HEK293T (cell line): ENCODE measurements around the gene GPD2.

Experiments
- CTCF ChIA-PET: fragments of 350-600 bp; formaldehyde crosslinking; extraction: SDS; loops from one replicate; lab custom pipeline; 2021; ENCODE audit warnings: antibody characterized with exemption, inconsistent platforms; lab: Yijun Ruan, JAX
- POLR2A ChIA-PET: fragments of 350-600 bp; formaldehyde crosslinking; extraction: SDS; loops from one replicate; lab custom pipeline; 2020; ENCODE audit warnings: antibody characterized with exemption, inconsistent platforms; lab: Yijun Ruan, JAX
- DNase-seq: peaks from one replicate; pipeline ENCODE4 v3.0.0; 2012; ENCODE audit warnings: mixed read lengths; ENCODE audit errors: extremely low spot score
- ARNT ChIP-seq: fragments of 450-650 bp; IDR thresholded peaks from 2 replicates; pipeline ENCODE4 v1.6.1; 2017; ENCODE audit warnings: mild to moderate bottlenecking
- BHLHE40 ChIP-seq: fragments of 450-650 bp; IDR thresholded peaks from 2 replicates; pipeline ENCODE4 v1.6.1; 2016; ENCODE audit warnings: mild to moderate bottlenecking, moderate library complexity, borderline replicate concordance
- CTBP1 ChIP-seq: fragments of 450-650 bp; IDR thresholded peaks from 2 replicates; pipeline ENCODE4 v1.6.1; 2016; ENCODE audit warnings: borderline replicate concordance
- ELF4 ChIP-seq: fragments of 450-650 bp; IDR thresholded peaks from 2 replicates; pipeline ENCODE4 v1.6.1; 2017; ENCODE audit warnings: antibody characterized with exemption
- FOXA1 ChIP-seq: fragments of 450-650 bp; IDR thresholded peaks from 2 replicates; pipeline ENCODE4 v1.6.1; 2016; ENCODE audit warnings: mild to moderate bottlenecking
- FOXK2 ChIP-seq: fragments of 450-650 bp; IDR thresholded peaks from 2 replicates; pipeline ENCODE4 v1.6.1; 2016; ENCODE audit warnings: mild to moderate bottlenecking
- FOXM1 ChIP-seq: fragments of 450-650 bp; IDR thresholded peaks from 2 replicates; pipeline ENCODE4 v1.6.1; 2017; ENCODE audit warnings: mild to moderate bottlenecking, borderline replicate concordance
- HDGF ChIP-seq: fragments of 450-650 bp; IDR thresholded peaks from 2 replicates; pipeline ENCODE4 v1.6.1; 2017; ENCODE audit warnings: antibody characterized with exemption, borderline replicate concordance
- L3MBTL2 ChIP-seq: fragments of 450-650 bp; conservative IDR thresholded peaks from 2 replicates; pipeline ENCODE4 v1.6.1; 2016; ENCODE audit warnings: mild to moderate bottlenecking
- LEF1 ChIP-seq: fragments of 450-650 bp; IDR thresholded peaks from 2 replicates; pipeline ENCODE4 v1.6.1; 2017; ENCODE audit warnings: mild to moderate bottlenecking, borderline replicate concordance
- NFRKB ChIP-seq: fragments of 450-650 bp; IDR thresholded peaks from 2 replicates; pipeline ENCODE4 v1.6.1; 2016; ENCODE audit warnings: mild to moderate bottlenecking, moderate library complexity
- PKNOX1 ChIP-seq: fragments of 450-650 bp; IDR thresholded peaks from 2 replicates; pipeline ENCODE4 v1.6.1; 2016
- SP1 ChIP-seq: fragments of 450-650 bp; IDR thresholded peaks from 2 replicates; pipeline ENCODE4 v1.6.1; 2017
- SUZ12 ChIP-seq: fragments of 450-650 bp; IDR thresholded peaks from 2 replicates; pipeline ENCODE4 v1.6.1; 2016; ENCODE audit warnings: mild to moderate bottlenecking
- TARDBP ChIP-seq: fragments of 450-650 bp; IDR thresholded peaks from 2 replicates; pipeline ENCODE4 v1.6.1; 2016
- ZNF384 ChIP-seq: fragments of 450-650 bp; IDR thresholded peaks from 2 replicates; pipeline ENCODE4 v1.6.1; 2016

GPD2 gene

GRCh38 chr2:156465573-156465972 lies 29.4 kb downstream of the GPD2 start:
- TF ChIP-seq SUZ12: no peak
- TF ChIP-seq FOXK2: no peak
- TF ChIP-seq LEF1: no peak
- no peak for TF ChIP-seq ZNF384
- no peak for TF ChIP-seq L3MBTL2
- TF ChIP-seq SP1: no peak
- no peak for TF ChIP-seq TARDBP
- no peak for TF ChIP-seq CTBP1
- no peak for TF ChIP-seq NFRKB
- no peak for DNase-seq
- ChIA-PET CTCF (no interaction called here), POLR2A (no interaction called here)

- POLR2A ChIA-PET: no interaction called here
- TF ChIP-seq BHLHE40 (no peak), FOXA1 (no peak), SP1 (no peak), NFRKB (no peak), TARDBP (no peak), ZNF384 (no peak), LEF1 (no peak), ELF4 (no peak), HDGF (no peak), FOXM1 (no peak), ARNT (no peak)
- no peak for DNase-seq
- CTCF ChIA-PET: interaction anchor here (1.6 kb wide), 1 partner anchor 19 kb away, joined by 3 read pairs; no protein-coding TSS in a partner anchor
These were observed 30.7 kb downstream of the GPD2 start for GRCh38 chr2:156466739-156467405.

GRCh38 chr2:156470975-156471583 lies 34.9 kb downstream of the GPD2 start:
- ChIA-PET POLR2A (no interaction called here), CTCF (interaction anchor here (1.4 kb wide), 1 partner anchor 8 kb away, joined by 3 read pairs; no protein-coding TSS in a partner anchor)
- TF ChIP-seq ZNF384 (no peak), BHLHE40 (no peak), FOXA1 (no peak), LEF1 (no peak), FOXK2 (no peak), FOXM1 (no peak), L3MBTL2 (no peak), NFRKB (no peak)
- no peak for DNase-seq

- ChIA-PET POLR2A (no interaction called here), CTCF (interaction anchor here (1.4 kb wide), 1 partner anchor 8 kb away, joined by 3 read pairs; no protein-coding TSS in a partner anchor)
- TF ChIP-seq FOXA1 (no peak), NFRKB (no peak), LEF1 (no peak)
- no peak for DNase-seq
These were observed 35.6 kb downstream of the GPD2 start for GRCh38 chr2:156471762-156472161.

- DNase-seq: no peak
- ChIA-PET CTCF (no interaction called here), POLR2A (no interaction called here)
- TF ChIP-seq ELF4 (no peak), FOXK2 (no peak), FOXA1 (no peak), ZNF384 (no peak), TARDBP (no peak), PKNOX1 (no peak), CTBP1 (no peak)
These were observed 36.5 kb downstream of the GPD2 start for GRCh38 chr2:156472686-156473085.

- POLR2A ChIA-PET: no interaction called here
- DNase-seq: no peak
- TF ChIP-seq ARNT: no peak
- TF ChIP-seq BHLHE40: no peak
- no peak for TF ChIP-seq LEF1
- no peak for TF ChIP-seq HDGF
- no peak for TF ChIP-seq SUZ12
- no peak for TF ChIP-seq TARDBP
- no peak for TF ChIP-seq FOXK2
- no peak for TF ChIP-seq SP1
- no peak for TF ChIP-seq ELF4
- no peak for TF ChIP-seq ZNF384
- TF ChIP-seq NFRKB: no peak
- no peak for TF ChIP-seq FOXA1
- TF ChIP-seq PKNOX1: no peak
- TF ChIP-seq CTBP1: no peak
- TF ChIP-seq L3MBTL2: no peak
- no peak for TF ChIP-seq FOXM1
- CTCF ChIA-PET: interaction anchor here (0.6 to 0.9 kb wide), 2 partner anchors 9 to 1096 kb away, joined by 3 read pairs; no protein-coding TSS in a partner anchor
These were observed 37.3 kb downstream of the GPD2 start for GRCh38 chr2:156473445-156473844.

GRCh38 chr2:156474401-156474800 lies 38.2 kb downstream of the GPD2 start:
- POLR2A ChIA-PET: no interaction called here
- CTCF ChIA-PET: interaction anchor here (0.9 kb wide), 1 partner anchor 10 kb away, joined by 3 read pairs; no protein-coding TSS in a partner anchor
- TF ChIP-seq TARDBP: no peak
- TF ChIP-seq NFRKB: no peak
- no peak for TF ChIP-seq FOXK2
- TF ChIP-seq HDGF: no peak
- TF ChIP-seq L3MBTL2: no peak
- TF ChIP-seq SUZ12: no peak
- no peak for TF ChIP-seq LEF1
- TF ChIP-seq ZNF384: no peak
- no peak for TF ChIP-seq SP1
- TF ChIP-seq ELF4: no peak
- no peak for TF ChIP-seq FOXM1
- no peak for TF ChIP-seq BHLHE40
- TF ChIP-seq FOXA1: no peak
- TF ChIP-seq CTBP1: no peak
- no peak for TF ChIP-seq ARNT
- TF ChIP-seq PKNOX1: no peak
- DNase-seq: no peak
